GM12878 (cell line): ENCODE results near the gene SYNPR. TPM values are rescaled to one million over a fixed set of nuclear protein-coding genes. Genes with fewer than 3 reads are reported as not detected.
"Not testable (repeated sequence)": the region's sequence is repeated elsewhere in the genome, so short reads cannot be mapped to it uniquely, and the experiment has no call there.

Experiments
- ATAC-seq: fragments of 200-7000 bp; cut with Tn5 transposase; 3 replicates; pipeline ENCODE4 v1.9.1; 2020; ENCODE audit warnings: mild to moderate bottlenecking, moderate library complexity
- BruUV-seq: library from RNA; stranded (reverse); fragments of 400-500 nt; replicated peaks from 2 replicates; lab custom pipeline; 2021; lab: Mats Ljungman, UMichigan
- CTCF ChIA-PET: fragments of 300-600 bp; sonication (Branson Sonifier 250); formaldehyde crosslinking; extraction: SDS; loops from one replicate; lab custom pipeline; 2021; ENCODE audit warnings: inconsistent platforms; lab: Yijun Ruan, JAX
- POLR2A ChIA-PET: fragments of 350-600 bp; formaldehyde crosslinking; extraction: SDS; loops from one replicate; lab custom pipeline; 2021; ENCODE audit warnings: inconsistent platforms; lab: Charles Lee
- RAD21 ChIA-PET: fragments of 300-600 bp; sonication (Branson Sonifier 250); formaldehyde crosslinking; loops from one replicate; lab custom pipeline; 2023; ENCODE audit warnings: antibody characterized with exemption; ENCODE audit not compliant: unreplicated experiment; lab: Charles Lee
- SMC1A ChIA-PET: fragments of 300-600 bp; sonication (Branson Sonifier 250); formaldehyde crosslinking; loops from one replicate; lab custom pipeline; 2023; ENCODE audit not compliant: unreplicated experiment, uncharacterized antibody; lab: Charles Lee
- DNase-seq: peaks from one replicate; pipeline ENCODE4 v3.0.0-alpha.2; 2011; ENCODE audit warnings: low read depth, low spot score
- FAIRE-seq: peaks from 3 replicates; lab custom pipeline; 2011; peaks lifted over from hg19 to GRCh38; lab: Jason Lieb, UNC
- H2AFZ ChIP-seq: 2 replicates; pipeline ENCODE4 v1.6.0; 2011; ENCODE audit warnings: low read depth, low read length, control low read depth; ENCODE audit not compliant: control insufficient read depth
- H3K27ac ChIP-seq: 2 replicates; pipeline ENCODE4 v1.5.1; 2011; ENCODE audit warnings: control low read depth; ENCODE audit not compliant: control insufficient read depth, insufficient read depth
- H3K27me3 ChIP-seq, 2 experiments: replicated peaks in 1 of 2; 2 replicates each; pipeline versions ENCODE4 v1.6.0 to v1.6.1; 2011; ENCODE audit warnings: low read length in 1 of 2; ENCODE audit not compliant: control insufficient read depth in 2 of 2, insufficient read depth in 2 of 2
- H3K36me3 ChIP-seq, 2 experiments: 2 replicates each; pipeline ENCODE4 v1.5.1; 2011; ENCODE audit warnings: low read length in 1 of 2; ENCODE audit not compliant: control insufficient read depth in 2 of 2, insufficient read depth in 2 of 2
- H3K4me1 ChIP-seq: 2 replicates; pipeline ENCODE4 v1.6.1; 2011; ENCODE audit warnings: mild to moderate bottlenecking, low read length, moderate library complexity, mixed read lengths; ENCODE audit not compliant: control insufficient read depth, insufficient read depth
- H3K4me2 ChIP-seq: 2 replicates; pipeline ENCODE4 v1.6.0; 2011; ENCODE audit warnings: control low read depth; ENCODE audit not compliant: control insufficient read depth, insufficient read depth
- H3K4me3 ChIP-seq: fragments of 200-600 bp; sonication (generic); 2 replicates; pipeline ENCODE4 v1.5.1; 2016
- H3K79me2 ChIP-seq: 2 replicates; pipeline ENCODE4 v1.6.0; 2011; ENCODE audit warnings: low read length; ENCODE audit not compliant: control insufficient read depth, insufficient read depth
- H3K9ac ChIP-seq: 2 replicates; pipeline ENCODE4 v1.8.0; 2011; ENCODE audit warnings: low read length, control low read depth, mixed read lengths; ENCODE audit not compliant: control insufficient read depth, insufficient read depth
- H3K9me3 ChIP-seq: replicated peaks from 3 replicates; pipeline ENCODE4 v1.5.1; 2011; ENCODE audit warnings: mild to moderate bottlenecking, low read length; ENCODE audit not compliant: control insufficient read depth, insufficient read depth
- H4K20me1 ChIP-seq: 2 replicates; pipeline ENCODE4 v1.6.0; 2011; ENCODE audit not compliant: control insufficient read depth, insufficient read depth
- CBX5 ChIP-seq: sonication (generic); IDR thresholded peaks from 2 replicates; pipeline ENCODE4 v1.6.1; 2016; ENCODE audit warnings: low read depth, moderate library complexity, mild to moderate bottlenecking, inconsistent platforms
- ETV6 ChIP-seq, 2 experiments: fragments of 450-650 bp in 1 of 2; IDR thresholded peaks in 1 of 2; conservative IDR thresholded peaks in 1 of 2; 2 replicates each; pipeline ENCODE4 v1.6.1; 2014; ENCODE audit warnings: antibody characterized with exemption in 1 of 2, borderline replicate concordance in 1 of 2, low read depth in 1 of 2, mild to moderate bottlenecking in 1 of 2, moderate library complexity in 1 of 2
- KDM1A ChIP-seq: fragments of 200-600 bp; sonication (generic); IDR thresholded peaks from 2 replicates; pipeline ENCODE4 v1.6.1; 2016; ENCODE audit warnings: borderline replicate concordance
- MEF2B ChIP-seq: fragments of 450-650 bp; IDR thresholded peaks from 2 replicates; pipeline ENCODE4 v1.6.1; 2018; ENCODE audit warnings: mild to moderate bottlenecking, moderate library complexity; ENCODE audit not compliant: partially characterized antibody, poor library complexity, severe bottlenecking
- NFYA ChIP-seq: IDR thresholded peaks from 2 replicates; pipeline ENCODE4 v1.6.1; 2011; ENCODE audit warnings: low read depth, mild to moderate bottlenecking, low read length, improper control_type of control experiment, borderline replicate concordance
- RFX5 ChIP-seq: IDR thresholded peaks from 2 replicates; pipeline ENCODE4 v1.6.1; 2011; ENCODE audit warnings: low read depth, low read length, improper control_type of control experiment
- SMAD5 ChIP-seq: IDR thresholded peaks from 2 replicates; pipeline ENCODE4 v1.6.1; 2016; ENCODE audit warnings: antibody characterized with exemption, low read depth
- SMARCA5 ChIP-seq: fragments of 450-650 bp; IDR thresholded peaks from 2 replicates; pipeline ENCODE4 v1.6.1; 2017; ENCODE audit warnings: mild to moderate bottlenecking
- YBX1 ChIP-seq: fragments of 450-650 bp; IDR thresholded peaks from 2 replicates; pipeline ENCODE4 v1.6.1; 2016; ENCODE audit warnings: antibody characterized with exemption
- WGBS: methylation state at CpG from one replicate; pipeline ENCODE4 v1.1.6; 2016; ENCODE audit warnings: low lambda C conversion rate; ENCODE audit not compliant: insufficient replicate concordance, insufficient coverage; ENCODE audit errors: missing lambda C conversion rate; 5-methylcytosine and 5-hydroxymethylcytosine counted together
- in situ Hi-C: fragments of 300-500 bp; cut with MboI; formaldehyde crosslinking; loops from 9 replicates; pipeline ENCODE4 v1.14.3; 2018; ENCODE audit warnings: mixed read lengths
- intact Hi-C: fragments of 100-400 bp; cut with micrococcal nuclease; formaldehyde crosslinking; loops from one replicate; pipeline ENCODE4 v1.14.2; 2022; ENCODE audit not compliant: unreplicated experiment
- polyA plus RNA-seq, 11 experiments: library from polyadenylated mRNA; depleted of rRNA in 4 of 11; unstranded in 6 of 11; stranded (reverse) in 5 of 11; fragments of >200 nt; fragmentation: Nextera tagmentation in 4 of 11; fragmentation: Illumina TruSeq in 1 of 11; extraction: Ambion mirVana in 4 of 11; extraction: Trizol in 1 of 11; gene quantifications; 1 replicate in 1 of 11; 2 replicates in 10 of 11; pipeline versions ENCODE4 v1.2.1 to v1.2.3, GENCODE V29; 2011 to 2016; ENCODE audit warnings: inconsistent platforms in 2 of 11, missing spikeins in 2 of 11, low read depth in 1 of 11
- total RNA-seq, 4 experiments: library from RNA; depleted of rRNA in 3 of 4; stranded (reverse); fragments of >200 nt in 3 of 4; fragmentation: Illumina TruSeq in 1 of 4; extraction: Trizol in 1 of 4; gene quantifications; 2 replicates each; pipeline versions ENCODE4 v1.2.1 to v1.2.3, GENCODE V29; 2013 to 2021

The SYNPR gene
- total and polyA plus RNA-seq, 10 of the 15 experiments (the other 5 are each of a cell fraction or from before 2014, with no cell fraction given): not detected

- DNase-seq, H3K27me3 ChIP-seq, ATAC-seq, H3K4me2 ChIP-seq, FAIRE-seq, H4K20me1 ChIP-seq, H3K9me3 ChIP-seq, H3K79me2 ChIP-seq, in situ Hi-C loops, H3K36me3 ChIP-seq: not testable (repeated sequence)
- TF ChIP-seq ETV6 (conservative IDR thresholded peaks at IDR 0.05 in 1 of 2, IDR thresholded peaks at IDR 0.05 in 1 of 2; ENCODE audit: borderline replicate concordance in 1 of 2, low read depth in 1 of 2): peak in 1 of 2 experiments; percentile 77; a peak in 1 of 4 replicates
- TF ChIP-seq, all 136 proteins: peak for 1; not testable (repeated sequence) for 135
- CTCF ChIA-PET, H3K4me1 ChIP-seq, SMC1A ChIA-PET, POLR2A ChIA-PET, H2AFZ ChIP-seq, H3K9ac ChIP-seq, H3K4me3 ChIP-seq, intact Hi-C loops, H3K27ac ChIP-seq, BruUV-seq, RAD21 ChIA-PET: not testable (repeated sequence)
- 57% methylated on average over 25 of the region's 25 CpGs for WGBS
Observed at GRCh38 chr3:63644928-63645781, 367.0 kb downstream of the SYNPR start.

GRCh38 chr3:63652066-63652725, 374.1 kb downstream of the SYNPR start, which contains the start of gene SNTN:
Gene SNTN, plus strand, starts transcription at chr3:63652675. Its CDS starts 13 bp downstream, at chr3:63652688.
- FAIRE-seq: no peak
- Histone ChIP-seq H3K36me3 (no peaks in the 10 kb centered on the region), H3K4me1 (no peaks in the 10 kb centered on the region), H3K27me3 (no peaks in the 10 kb centered on the region), H3K4me2 (no peak within 1 kb of the TSS)
- TF ChIP-seq SMARCA5 (no peak), CBX5 (no peak), YBX1 (no peak), RFX5 (no peak), NFYA (no peak), SMAD5 (no peak), KDM1A (no peak), MEF2B (no peak)
- TF ChIP-seq, all 136 proteins: peak for 0
- ChIA-PET SMC1A (no interaction called here), RAD21 (no interaction called here), POLR2A (no interaction called here), CTCF (no interaction called here)
- DNase-seq: no peak
- no peak within 1 kb of the TSS for H2AFZ ChIP-seq
- H3K9me3 ChIP-seq: no peaks in the 10 kb centered on the region
- no peak within 1 kb of the TSS for H3K4me3 ChIP-seq
- intact Hi-C loops (no loop called here), in situ Hi-C loops (no loop called here)
- BruUV-seq: no TSS peak
- H3K79me2 ChIP-seq: no peaks in the 10 kb centered on the region
- no peak for ATAC-seq
- H4K20me1 ChIP-seq: no peaks in the 10 kb centered on the region
- no peak within 1 kb of the TSS for H3K27ac ChIP-seq
- H3K9ac ChIP-seq: no peak within 1 kb of the TSS
- WGBS: 35% methylated on average over 5 of the region's 5 CpGs
